SKM-1 treated with dmso at 0.1 percent for 144 hours (cell line): ENCODE measurements around the gene VILL.

Experiments
- DNase-seq: peaks from one replicate; lab custom pipeline; 2025; ENCODE audit not compliant: unreplicated experiment; lab: John Stamatoyannopoulos, UW

Gene VILL

GRCh38 chr3:38016410-38016809, 25.8 kb downstream of the VILL start:
- no peak for DNase-seq

GRCh38 chr3:38016847-38017444, 26.4 kb downstream of the VILL start:
- DNase-seq: no peak

GRCh38 chr3:38017445-38018295, 27.1 kb downstream of the VILL start:
- DNase-seq: no peak

- DNase-seq: no peak
Observed at GRCh38 chr3:38018296-38019266, 28.0 kb downstream of the VILL start.

- DNase-seq: no peak
Observed at GRCh38 chr3:38019658-38020341, 29.2 kb downstream of the VILL start.

- no peak for DNase-seq
Observed at GRCh38 chr3:38020342-38020726, 29.7 kb downstream of the VILL start.

GRCh38 chr3:38021196-38021595, 30.6 kb downstream of the VILL start:
- DNase-seq: no peak

- DNase-seq: no peak
Observed at GRCh38 chr3:38022301-38022700, 31.7 kb downstream of the VILL start.

- DNase-seq: no peak
Observed at GRCh38 chr3:38022896-38023709, 32.5 kb downstream of the VILL start.

GRCh38 chr3:38026856-38027255, 36.3 kb downstream of the VILL start:
- no peak for DNase-seq

- DNase-seq: no peak
Observed at GRCh38 chr3:38027466-38028465, 37.2 kb downstream of the VILL start.

- DNase-seq: no peak
Observed at GRCh38 chr3:38028621-38029361, 38.2 kb downstream of the VILL start.

GRCh38 chr3:38029400-38030125, 39.0 kb downstream of the VILL start, which contains the start of gene PLCD1:
Gene PLCD1 (minus strand): TSS chr3:38029642. CDS start chr3:38029539, 103 bp downstream.
- DNase-seq: no peak

GRCh38 chr3:38030126-38031021, 39.8 kb downstream of the VILL start:
- no peak for DNase-seq

- no peak for DNase-seq
Observed at GRCh38 chr3:38031022-38031994, 40.7 kb downstream of the VILL start.
